K562 (cell line): ENCODE data around the gene GNG7.
A peak's percentile ranks its signal among the peaks of the same experiment; 100 is the strongest.

ENCODE experiments used
- JUND ChIP-seq, 2 experiments: IDR thresholded peaks; 2 replicates in 1 of 2; 3 replicates in 1 of 2; pipeline ENCODE4 v1.6.1; 2011; ENCODE audit warnings: borderline replicate concordance in 2 of 2, low read depth in 2 of 2, low read length in 2 of 2, improper control_type of control experiment in 1 of 2, missing biosample characterization in 1 of 2, missing genetic modification characterization in 1 of 2, missing genetic modification reagents in 1 of 2
- MTF1 ChIP-seq: fragments of 250-450 bp; sonication (Bioruptor Pico); IDR thresholded peaks from 2 replicates; pipeline ENCODE4 v1.9.0; 2021; ENCODE audit warnings: moderate library complexity, mild to moderate bottlenecking, inconsistent platforms, borderline replicate concordance
- NFE2L1 ChIP-seq: fragments of 450-650 bp; IDR thresholded peaks from 2 replicates; pipeline ENCODE4 v1.6.1; 2016; ENCODE audit warnings: missing genetic modification characterization, low read depth, mild to moderate bottlenecking, missing compliant biosample characterization, moderate library complexity, borderline replicate concordance
- POLR2A ChIP-seq: fragments of 450-650 bp; conservative IDR thresholded peaks from 2 replicates; pipeline ENCODE4 v1.6.1; 2016
- RAD51 ChIP-seq: fragments of 450-650 bp; IDR thresholded peaks from 2 replicates; pipeline ENCODE4 v1.7.1; 2016; ENCODE audit warnings: low read depth, mild to moderate bottlenecking, borderline replicate concordance
- YY1 ChIP-seq, 3 experiments: IDR thresholded peaks; 2 replicates each; pipeline ENCODE4 v1.6.1; 2011; ENCODE audit warnings: low read length in 2 of 3, mild to moderate bottlenecking in 2 of 3, moderate library complexity in 2 of 3, borderline replicate concordance in 1 of 3, control low read depth in 1 of 3, low read depth in 1 of 3; ENCODE audit not compliant: insufficient read depth in 3 of 3, insufficient replicate concordance in 2 of 3, control insufficient read depth in 1 of 3, insufficient read length in 1 of 3; ENCODE audit errors: extremely low read depth in 1 of 3
- ZBTB17 ChIP-seq: fragments of 450-650 bp; formaldehyde crosslinking; IDR thresholded peaks from 2 replicates; pipeline ENCODE4 v1.4.0; 2020; ENCODE audit warnings: mild to moderate bottlenecking
- ZNF561 ChIP-seq: fragments of 450-650 bp; formaldehyde crosslinking; conservative IDR thresholded peaks from 2 replicates; pipeline ENCODE4 v1.4.0; 2020; ENCODE audit warnings: mild to moderate bottlenecking, moderate library complexity
- ZNF780A ChIP-seq: fragments of 250-450 bp; sonication (Bioruptor Pico); IDR thresholded peaks from 2 replicates; pipeline ENCODE4 v1.5.0; 2021; ENCODE audit warnings: mild to moderate bottlenecking
- TF ChIP-seq, protein P1 (sequence below): fragments of 450-650 bp; IDR thresholded peaks from 2 replicates; pipeline ENCODE4 v1.6.1; 2017; ENCODE audit warnings: mild to moderate bottlenecking, moderate library complexity
- TF ChIP-seq, protein P2 (sequence below), 3 experiments: IDR thresholded peaks in 2 of 3; conservative IDR thresholded peaks in 1 of 3; 2 replicates each; pipeline ENCODE4 v1.5.1; 2011 to 2012; ENCODE audit warnings: low read length in 3 of 3, mild to moderate bottlenecking in 3 of 3, control low read depth in 2 of 3, improper control_type of control experiment in 1 of 3, inconsistent platforms in 1 of 3, low read depth in 1 of 3, mixed read lengths in 1 of 3, moderate library complexity in 1 of 3; ENCODE audit not compliant: insufficient read depth in 2 of 3
- TF ChIP-seq, protein P3 (sequence below), 3 experiments: fragments of 200-800 bp in 1 of 3; fragments of 250-450 bp in 1 of 3; fragments of 450-650 bp in 1 of 3; sonication (Bioruptor Pico) in 1 of 3; sonication (Bioruptor generic) in 1 of 3; formaldehyde crosslinking in 1 of 3; IDR thresholded peaks; 2 replicates each; pipeline versions ENCODE4 v1.6.1 to v1.8.0; 2016 to 2022; ENCODE audit warnings: mild to moderate bottlenecking in 2 of 3, missing genetic modification characterization in 2 of 3, missing compliant biosample characterization in 1 of 3, moderate library complexity in 1 of 3
- TF ChIP-seq, protein P4 (sequence below), 2 experiments: fragments of 200-800 bp in 1 of 2; sonication (Bioruptor generic) in 1 of 2; sonication (generic) in 1 of 2; formaldehyde crosslinking in 1 of 2; IDR thresholded peaks in 1 of 2; conservative IDR thresholded peaks in 1 of 2; 2 replicates each; pipeline versions ENCODE4 v1.5.0 to v1.6.1; 2016 to 2020; ENCODE audit warnings: missing compliant biosample characterization in 1 of 2, missing genetic modification characterization in 1 of 2, missing genetic modification reagents in 1 of 2
- TF ChIP-seq, protein P5 (sequence below): sonication (generic); formaldehyde crosslinking; IDR thresholded peaks from 2 replicates; pipeline ENCODE4 v1.8.1; 2023; ENCODE audit warnings: mild to moderate bottlenecking, missing genetic modification reagents

DNA sequence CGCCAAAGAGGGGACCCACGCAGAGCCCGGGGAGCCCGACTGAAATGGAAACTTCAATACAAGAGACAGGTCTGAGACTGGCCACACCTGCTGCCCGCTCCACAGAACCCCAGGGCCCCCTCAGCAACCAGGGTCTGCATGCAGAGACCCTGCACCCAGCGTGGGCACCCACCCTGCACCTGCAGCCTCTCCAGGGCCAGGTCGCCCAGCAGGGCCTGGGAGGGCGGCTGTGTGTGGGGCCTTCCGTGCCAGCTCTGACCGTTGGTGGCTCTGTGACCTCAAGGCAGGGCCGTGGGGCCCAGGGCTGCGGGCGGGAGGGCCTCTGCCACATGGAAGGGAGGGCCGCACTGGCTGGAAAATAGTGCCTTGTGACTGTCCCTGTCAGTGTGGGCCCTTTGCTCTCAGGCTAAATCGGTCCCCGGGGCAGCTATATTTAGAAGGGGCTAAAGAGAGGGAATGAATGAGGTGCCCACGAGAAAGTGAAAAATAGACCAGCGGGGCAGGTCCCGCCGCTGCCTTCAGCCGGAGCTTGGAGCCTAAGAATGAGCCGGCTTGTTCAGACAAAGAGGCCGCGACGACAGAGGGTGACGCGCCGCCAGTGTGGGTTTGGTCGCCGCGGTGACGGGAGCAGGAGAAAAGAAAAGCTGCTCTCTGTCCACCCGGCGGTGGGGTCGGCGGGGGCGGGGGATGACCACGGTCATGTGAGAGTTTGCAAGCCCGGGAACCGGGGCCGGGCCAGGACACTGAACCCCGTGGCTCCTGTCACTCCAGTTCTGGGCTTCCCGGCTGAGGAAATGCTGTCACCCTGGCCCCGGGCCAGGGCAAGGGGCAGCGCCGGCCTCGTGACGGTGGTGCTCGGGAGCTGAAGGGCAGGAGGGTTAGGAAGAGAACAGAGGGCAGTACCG is 156.1 kb downstream of the GNG7 start:
- TF ChIP-seq ZBTB17 = no peak
- TF ChIP-seq, protein P1, sequence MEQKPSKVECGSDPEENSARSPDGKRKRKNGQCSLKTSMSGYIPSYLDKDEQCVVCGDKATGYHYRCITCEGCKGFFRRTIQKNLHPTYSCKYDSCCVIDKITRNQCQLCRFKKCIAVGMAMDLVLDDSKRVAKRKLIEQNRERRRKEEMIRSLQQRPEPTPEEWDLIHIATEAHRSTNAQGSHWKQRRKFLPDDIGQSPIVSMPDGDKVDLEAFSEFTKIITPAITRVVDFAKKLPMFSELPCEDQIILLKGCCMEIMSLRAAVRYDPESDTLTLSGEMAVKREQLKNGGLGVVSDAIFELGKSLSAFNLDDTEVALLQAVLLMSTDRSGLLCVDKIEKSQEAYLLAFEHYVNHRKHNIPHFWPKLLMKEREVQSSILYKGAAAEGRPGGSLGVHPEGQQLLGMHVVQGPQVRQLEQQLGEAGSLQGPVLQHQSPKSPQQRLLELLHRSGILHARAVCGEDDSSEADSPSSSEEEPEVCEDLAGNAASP = no peak
- TF ChIP-seq NFE2L1 = no peak
- TF ChIP-seq ZNF561 (CRISPR knock-in tag) = no peak
- TF ChIP-seq ZNF780A (CRISPR knock-in tag) = no peak
- TF ChIP-seq RAD51 = no peak
- no peak for TF ChIP-seq JUND (IDR thresholded peaks at IDR 0.05; ENCODE audit: borderline replicate concordance, low read depth, low read length)
- no peak for TF ChIP-seq JUND (tag; IDR thresholded peaks at IDR 0.05; ENCODE audit: borderline replicate concordance, low read depth, low read length)
- TF ChIP-seq, protein P2, sequence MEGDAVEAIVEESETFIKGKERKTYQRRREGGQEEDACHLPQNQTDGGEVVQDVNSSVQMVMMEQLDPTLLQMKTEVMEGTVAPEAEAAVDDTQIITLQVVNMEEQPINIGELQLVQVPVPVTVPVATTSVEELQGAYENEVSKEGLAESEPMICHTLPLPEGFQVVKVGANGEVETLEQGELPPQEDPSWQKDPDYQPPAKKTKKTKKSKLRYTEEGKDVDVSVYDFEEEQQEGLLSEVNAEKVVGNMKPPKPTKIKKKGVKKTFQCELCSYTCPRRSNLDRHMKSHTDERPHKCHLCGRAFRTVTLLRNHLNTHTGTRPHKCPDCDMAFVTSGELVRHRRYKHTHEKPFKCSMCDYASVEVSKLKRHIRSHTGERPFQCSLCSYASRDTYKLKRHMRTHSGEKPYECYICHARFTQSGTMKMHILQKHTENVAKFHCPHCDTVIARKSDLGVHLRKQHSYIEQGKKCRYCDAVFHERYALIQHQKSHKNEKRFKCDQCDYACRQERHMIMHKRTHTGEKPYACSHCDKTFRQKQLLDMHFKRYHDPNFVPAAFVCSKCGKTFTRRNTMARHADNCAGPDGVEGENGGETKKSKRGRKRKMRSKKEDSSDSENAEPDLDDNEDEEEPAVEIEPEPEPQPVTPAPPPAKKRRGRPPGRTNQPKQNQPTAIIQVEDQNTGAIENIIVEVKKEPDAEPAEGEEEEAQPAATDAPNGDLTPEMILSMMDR (IDR thresholded peaks at IDR 0.05 in 2 of 3, conservative IDR thresholded peaks at IDR 0.05 in 1 of 3; ENCODE audit: insufficient read depth in 2 of 3, low read depth in 1 of 3, low read length in 3 of 3) = no peak
- TF ChIP-seq, protein P3, sequence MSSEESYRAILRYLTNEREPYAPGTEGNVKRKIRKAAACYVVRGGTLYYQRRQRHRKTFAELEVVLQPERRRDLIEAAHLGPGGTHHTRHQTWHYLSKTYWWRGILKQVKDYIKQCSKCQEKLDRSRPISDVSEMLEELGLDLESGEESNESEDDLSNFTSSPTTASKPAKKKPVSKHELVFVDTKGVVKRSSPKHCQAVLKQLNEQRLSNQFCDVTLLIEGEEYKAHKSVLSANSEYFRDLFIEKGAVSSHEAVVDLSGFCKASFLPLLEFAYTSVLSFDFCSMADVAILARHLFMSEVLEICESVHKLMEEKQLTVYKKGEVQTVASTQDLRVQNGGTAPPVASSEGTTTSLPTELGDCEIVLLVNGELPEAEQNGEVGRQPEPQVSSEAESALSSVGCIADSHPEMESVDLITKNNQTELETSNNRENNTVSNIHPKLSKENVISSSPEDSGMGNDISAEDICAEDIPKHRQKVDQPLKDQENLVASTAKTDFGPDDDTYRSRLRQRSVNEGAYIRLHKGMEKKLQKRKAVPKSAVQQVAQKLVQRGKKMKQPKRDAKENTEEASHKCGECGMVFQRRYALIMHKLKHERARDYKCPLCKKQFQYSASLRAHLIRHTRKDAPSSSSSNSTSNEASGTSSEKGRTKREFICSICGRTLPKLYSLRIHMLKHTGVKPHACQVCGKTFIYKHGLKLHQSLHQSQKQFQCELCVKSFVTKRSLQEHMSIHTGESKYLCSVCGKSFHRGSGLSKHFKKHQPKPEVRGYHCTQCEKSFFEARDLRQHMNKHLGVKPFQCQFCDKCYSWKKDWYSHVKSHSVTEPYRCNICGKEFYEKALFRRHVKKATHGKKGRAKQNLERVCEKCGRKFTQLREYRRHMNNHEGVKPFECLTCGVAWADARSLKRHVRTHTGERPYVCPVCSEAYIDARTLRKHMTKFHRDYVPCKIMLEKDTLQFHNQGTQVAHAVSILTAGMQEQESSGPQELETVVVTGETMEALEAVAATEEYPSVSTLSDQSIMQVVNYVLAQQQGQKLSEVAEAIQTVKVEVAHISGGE (CRISPR knock-in tag; IDR thresholded peaks at IDR 0.05) = peak in 1 of 3 experiments; percentile 19; a peak in 1 of 6 replicates
- TF ChIP-seq, protein P4, sequence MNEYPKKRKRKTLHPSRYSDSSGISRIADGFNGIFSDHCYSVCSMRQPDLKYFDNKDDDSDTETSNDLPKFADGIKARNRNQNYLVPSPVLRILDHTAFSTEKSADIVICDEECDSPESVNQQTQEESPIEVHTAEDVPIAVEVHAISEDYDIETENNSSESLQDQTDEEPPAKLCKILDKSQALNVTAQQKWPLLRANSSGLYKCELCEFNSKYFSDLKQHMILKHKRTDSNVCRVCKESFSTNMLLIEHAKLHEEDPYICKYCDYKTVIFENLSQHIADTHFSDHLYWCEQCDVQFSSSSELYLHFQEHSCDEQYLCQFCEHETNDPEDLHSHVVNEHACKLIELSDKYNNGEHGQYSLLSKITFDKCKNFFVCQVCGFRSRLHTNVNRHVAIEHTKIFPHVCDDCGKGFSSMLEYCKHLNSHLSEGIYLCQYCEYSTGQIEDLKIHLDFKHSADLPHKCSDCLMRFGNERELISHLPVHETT (CRISPR knock-in tag; conservative IDR thresholded peaks at IDR 0.05 in 1 of 2, IDR thresholded peaks at IDR 0.05 in 1 of 2) = no peak; a peak in 1 of 4 replicates
- TF ChIP-seq POLR2A = no peak
- TF ChIP-seq YY1 (IDR thresholded peaks at IDR 0.05; ENCODE audit: borderline replicate concordance in 1 of 3, control insufficient read depth in 1 of 3, extremely low read depth in 1 of 3, insufficient read depth in 3 of 3, insufficient read length in 1 of 3, insufficient replicate concordance in 2 of 3, low read depth in 1 of 3, low read length in 2 of 3) = no peak
- TF ChIP-seq, protein P5, sequence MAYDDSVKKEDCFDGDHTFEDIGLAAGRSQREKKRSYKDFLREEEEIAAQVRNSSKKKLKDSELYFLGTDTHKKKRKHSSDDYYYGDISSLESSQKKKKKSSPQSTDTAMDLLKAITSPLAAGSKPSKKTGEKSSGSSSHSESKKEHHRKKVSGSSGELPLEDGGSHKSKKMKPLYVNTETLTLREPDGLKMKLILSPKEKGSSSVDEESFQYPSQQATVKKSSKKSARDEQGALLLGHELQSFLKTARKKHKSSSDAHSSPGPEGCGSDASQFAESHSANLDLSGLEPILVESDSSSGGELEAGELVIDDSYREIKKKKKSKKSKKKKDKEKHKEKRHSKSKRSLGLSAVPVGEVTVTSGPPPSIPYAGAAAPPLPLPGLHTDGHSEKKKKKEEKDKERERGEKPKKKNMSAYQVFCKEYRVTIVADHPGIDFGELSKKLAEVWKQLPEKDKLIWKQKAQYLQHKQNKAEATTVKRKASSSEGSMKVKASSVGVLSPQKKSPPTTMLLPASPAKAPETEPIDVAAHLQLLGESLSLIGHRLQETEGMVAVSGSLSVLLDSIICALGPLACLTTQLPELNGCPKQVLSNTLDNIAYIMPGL (CRISPR knock-in tag) = no peak
- TF ChIP-seq MTF1 (CRISPR knock-in tag) = no peak
